ENCODE results near the gene CAMK1D.

Gene CAMK1D

DNA sequence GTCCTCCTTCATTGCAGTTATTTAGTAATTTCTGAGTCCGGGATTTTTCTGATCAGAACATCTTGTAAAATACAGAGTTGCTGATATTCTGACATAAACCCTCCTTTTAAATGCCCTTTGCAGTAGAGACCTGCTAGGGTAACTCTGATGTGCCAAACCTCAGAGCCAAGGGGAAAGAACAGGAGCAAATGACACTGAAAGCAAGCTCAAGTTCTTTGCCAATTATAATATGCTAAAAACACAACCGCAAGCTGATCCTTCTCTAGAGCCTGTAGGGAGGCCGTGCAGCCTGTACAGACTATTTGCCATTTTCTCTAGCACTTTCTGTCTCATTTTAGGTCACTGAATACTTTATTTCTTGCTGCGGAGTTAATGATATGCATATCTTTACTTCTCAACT is 240.4 kb downstream of the CAMK1D start:
- Histone ChIP-seq H2AFZ (ENCODE audit: low read depth, low read length) (peak overlapping the region; percentile 38; the same call in 1 of the 2 replicates), H3K79me2 (ENCODE audit: insufficient read depth, low read length) (peaks cover 3% of the 10 kb centered on the region; the same call in 1 of the 2 replicates), H3K27ac (ENCODE audit: low read length) (peak overlapping the region; percentile 98), H3K4me1 (ENCODE audit: insufficient read depth, low read length) (peaks cover 98% of the 10 kb centered on the region), H3K9ac (ENCODE audit: low read depth, low read length) (peak overlapping the region; percentile 64), H3K9me3 (ENCODE audit: insufficient read depth, low read length, severe bottlenecking) (peaks cover 6% of the 10 kb centered on the region), H3K4me2 (ENCODE audit: insufficient read depth, low read length) (no peak overlapping the region), H3K4me3 (ENCODE audit: low read depth in 1 of 2, low read length in 2 of 2) (no peak overlapping the region), H3K27me3 (ENCODE audit: insufficient read depth, low read length, poor library complexity) (no peaks in the 10 kb centered on the region), H3K36me3 (ENCODE audit: insufficient read depth, low read length) (peaks cover 4% of the 10 kb centered on the region; the same call in 1 of the 2 replicates), H4K20me1 (ENCODE audit: insufficient read depth, low read length) (no peaks in the 10 kb centered on the region)
- TF ChIP-seq, protein P1, sequence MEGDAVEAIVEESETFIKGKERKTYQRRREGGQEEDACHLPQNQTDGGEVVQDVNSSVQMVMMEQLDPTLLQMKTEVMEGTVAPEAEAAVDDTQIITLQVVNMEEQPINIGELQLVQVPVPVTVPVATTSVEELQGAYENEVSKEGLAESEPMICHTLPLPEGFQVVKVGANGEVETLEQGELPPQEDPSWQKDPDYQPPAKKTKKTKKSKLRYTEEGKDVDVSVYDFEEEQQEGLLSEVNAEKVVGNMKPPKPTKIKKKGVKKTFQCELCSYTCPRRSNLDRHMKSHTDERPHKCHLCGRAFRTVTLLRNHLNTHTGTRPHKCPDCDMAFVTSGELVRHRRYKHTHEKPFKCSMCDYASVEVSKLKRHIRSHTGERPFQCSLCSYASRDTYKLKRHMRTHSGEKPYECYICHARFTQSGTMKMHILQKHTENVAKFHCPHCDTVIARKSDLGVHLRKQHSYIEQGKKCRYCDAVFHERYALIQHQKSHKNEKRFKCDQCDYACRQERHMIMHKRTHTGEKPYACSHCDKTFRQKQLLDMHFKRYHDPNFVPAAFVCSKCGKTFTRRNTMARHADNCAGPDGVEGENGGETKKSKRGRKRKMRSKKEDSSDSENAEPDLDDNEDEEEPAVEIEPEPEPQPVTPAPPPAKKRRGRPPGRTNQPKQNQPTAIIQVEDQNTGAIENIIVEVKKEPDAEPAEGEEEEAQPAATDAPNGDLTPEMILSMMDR (IDR thresholded peaks at IDR 0.05; ENCODE audit: borderline replicate concordance, extremely low read depth, low read length, poor library complexity, severe bottlenecking): no peak
- no peak for TF ChIP-seq EZH2 (IDR thresholded peaks at IDR 0.05; ENCODE audit: borderline replicate concordance, low read depth, low read length, severe bottlenecking)
- peak; percentile 13; the same call in 2 of the 3 replicates for ATAC-seq (ENCODE audit: insufficient read depth, low read depth)
- DNase-seq: peak; percentile 42

DNA sequence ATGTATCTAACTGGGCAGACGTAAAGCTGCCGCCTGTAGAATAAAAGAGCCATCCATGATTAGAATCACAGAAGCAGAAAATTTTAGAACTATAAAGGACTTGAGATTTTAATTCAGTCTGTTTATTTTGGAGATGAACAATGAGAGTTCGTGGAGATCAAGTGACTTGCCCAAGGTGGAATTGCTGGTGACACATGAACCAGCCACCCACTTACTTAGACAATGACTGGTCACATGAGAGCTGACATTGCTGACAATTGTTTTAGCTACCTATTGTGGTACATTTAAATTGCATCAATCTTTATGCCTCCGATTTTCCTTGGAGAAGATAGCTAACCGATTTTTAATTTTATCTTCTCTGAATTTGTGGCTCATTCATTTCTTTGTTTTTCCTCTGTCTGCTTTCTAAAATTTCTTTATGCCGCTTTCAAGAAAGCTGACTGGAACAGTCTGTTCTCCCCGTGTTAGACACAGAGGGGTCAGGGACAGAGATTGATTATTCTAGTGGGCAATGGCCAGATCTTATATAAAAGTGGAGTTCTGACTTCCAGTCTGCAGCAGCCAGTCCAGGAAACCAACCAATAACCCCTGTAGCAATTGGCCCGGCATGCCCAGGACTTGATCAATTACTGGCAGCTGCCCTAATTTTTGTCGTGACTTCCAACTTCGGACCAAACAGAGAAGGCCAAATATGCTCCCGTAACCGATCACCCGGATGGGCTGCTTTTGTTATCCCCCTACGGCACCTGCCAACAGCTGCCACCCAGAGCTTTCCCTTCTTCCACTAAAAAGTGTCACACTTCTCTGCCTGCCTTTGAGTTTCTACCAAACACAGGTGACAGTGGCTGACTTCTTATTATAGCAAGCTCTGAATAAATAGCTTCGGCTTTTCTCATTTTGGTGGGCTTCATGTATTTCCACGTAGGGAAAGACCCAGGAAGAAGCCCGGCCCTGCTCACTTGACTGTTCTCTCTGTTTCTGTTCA is 241.6 kb downstream of the CAMK1D start:
- DNase-seq: no peak
- H3K79me2 ChIP-seq (ENCODE audit: insufficient read depth, low read length): peaks cover 3% of the 10 kb centered on the region; the same call in 1 of the 2 replicates
- no peaks in the 10 kb centered on the region for H3K36me3 ChIP-seq (ENCODE audit: insufficient read depth, low read length)
- H3K4me2 ChIP-seq (ENCODE audit: insufficient read depth, low read length): no peak overlapping the region
- H3K4me3 ChIP-seq (ENCODE audit: low read depth in 1 of 2, low read length in 2 of 2): no peak overlapping the region
- TF ChIP-seq EZH2 (IDR thresholded peaks at IDR 0.05; ENCODE audit: borderline replicate concordance, low read depth, low read length, severe bottlenecking): no peak
- TF ChIP-seq, protein P1 (IDR thresholded peaks at IDR 0.05; ENCODE audit: borderline replicate concordance, extremely low read depth, low read length, poor library complexity, severe bottlenecking): no peak
- H3K9me3 ChIP-seq (ENCODE audit: insufficient read depth, low read length, severe bottlenecking): peaks cover 5% of the 10 kb centered on the region
- H4K20me1 ChIP-seq (ENCODE audit: insufficient read depth, low read length): no peaks in the 10 kb centered on the region
- ATAC-seq (ENCODE audit: insufficient read depth, low read depth): no peak
- peaks cover 98% of the 10 kb centered on the region for H3K4me1 ChIP-seq (ENCODE audit: insufficient read depth, low read length)
- no peak overlapping the region for H2AFZ ChIP-seq (ENCODE audit: low read depth, low read length)
- H3K9ac ChIP-seq (ENCODE audit: low read depth, low read length): peak overlapping the region; percentile 64
- peak overlapping the region; percentile 98 for H3K27ac ChIP-seq (ENCODE audit: low read length)
- no peaks in the 10 kb centered on the region for H3K27me3 ChIP-seq (ENCODE audit: insufficient read depth, low read length, poor library complexity)

DNA sequence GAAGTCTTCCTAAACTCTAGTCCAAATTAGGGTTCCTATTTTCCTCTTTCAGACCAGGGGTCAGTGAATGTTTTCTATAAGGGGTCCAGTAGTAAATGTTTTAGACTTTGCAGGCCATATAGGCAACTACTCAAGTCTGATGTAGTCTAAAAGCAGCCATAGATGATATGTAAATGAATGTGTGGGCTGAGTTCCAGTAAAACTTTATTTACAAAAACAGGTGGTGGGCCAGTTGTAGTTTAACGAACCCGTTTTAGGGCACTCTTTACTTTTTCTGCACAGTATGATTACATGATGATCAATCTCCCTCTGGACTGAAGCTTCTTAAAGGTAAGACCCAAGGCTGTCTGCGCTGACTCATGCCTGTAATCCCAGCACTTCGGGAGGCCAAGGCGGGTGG is 243.6 kb downstream of the CAMK1D start:
- Histone ChIP-seq H3K4me3 (ENCODE audit: low read depth in 1 of 2, low read length in 2 of 2) (no peak overlapping the region), H3K27me3 (ENCODE audit: insufficient read depth, low read length, poor library complexity) (no peaks in the 10 kb centered on the region), H3K9me3 (ENCODE audit: insufficient read depth, low read length, severe bottlenecking) (peaks cover 7% of the 10 kb centered on the region), H3K4me1 (ENCODE audit: insufficient read depth, low read length) (peaks cover 98% of the 10 kb centered on the region), H3K4me2 (ENCODE audit: insufficient read depth, low read length) (no peak overlapping the region), H4K20me1 (ENCODE audit: insufficient read depth, low read length) (no peaks in the 10 kb centered on the region), H3K9ac (ENCODE audit: low read depth, low read length) (peak overlapping the region; percentile 10; the same call in 1 of the 2 replicates), H3K27ac (ENCODE audit: low read length) (peak overlapping the region; percentile 68), H3K36me3 (ENCODE audit: insufficient read depth, low read length) (no peaks in the 10 kb centered on the region), H2AFZ (ENCODE audit: low read depth, low read length) (no peak overlapping the region), H3K79me2 (ENCODE audit: insufficient read depth, low read length) (peaks cover 3% of the 10 kb centered on the region; the same call in 1 of the 2 replicates)
- ATAC-seq (ENCODE audit: insufficient read depth, low read depth): no peak
- TF ChIP-seq EZH2 (IDR thresholded peaks at IDR 0.05; ENCODE audit: borderline replicate concordance, low read depth, low read length, severe bottlenecking): no peak
- TF ChIP-seq, protein P1 (IDR thresholded peaks at IDR 0.05; ENCODE audit: borderline replicate concordance, extremely low read depth, low read length, poor library complexity, severe bottlenecking): no peak
- no peak for DNase-seq

Data from DND-41 (cell line).